ENCODE results near the gene CALCR. TPM values are rescaled to one million over a fixed set of nuclear protein-coding genes. Genes with fewer than 3 reads are reported as not detected.

The CALCR gene
- total RNA-seq, 1 experiment from 2014 or later = not detected

- H3K27ac Mint-ChIP-seq (ENCODE audit: unreplicated experiment) = no peak overlapping the region
- TF ChIP-seq CTCF (IDR thresholded peaks at IDR 0.05; ENCODE audit: unreplicated experiment) = no peak
- no peaks in the 10 kb centered on the region for H3K9me3 Mint-ChIP-seq (ENCODE audit: low read depth, unreplicated experiment)
- CTCF ChIA-PET = interaction anchor here (1.1 kb wide), 1 partner anchor 99 kb away, joined by 3 read pairs; no protein-coding TSS in a partner anchor
- intact Hi-C loops (cut with micrococcal nuclease; ENCODE audit: unreplicated experiment) = loop anchor here (5.0 to 10.0 kb wide), 2 partner anchors 604 to 656 kb away; no protein-coding TSS in a partner anchor
- BruUV-seq (replicated peaks) = no TSS peak
- peaks cover 7% of the 10 kb centered on the region for H3K4me1 Mint-ChIP-seq (ENCODE audit: low read depth, unreplicated experiment)
- no peak overlapping the region for H3K4me3 Mint-ChIP-seq (ENCODE audit: low read depth, unreplicated experiment)
- no peak for DNase-seq
- H3K27me3 Mint-ChIP-seq (ENCODE audit: unreplicated experiment) = no peaks in the 10 kb centered on the region
- H3K36me3 Mint-ChIP-seq (ENCODE audit: insufficient read depth, unreplicated experiment) = peaks cover 5% of the 10 kb centered on the region
Measured at GRCh38 chr7:93620864-93621263, 46.3 kb upstream of the CALCR start.

GRCh38 chr7:93620057-93620456, 45.5 kb upstream of the CALCR start:
- no peak overlapping the region for H3K27ac Mint-ChIP-seq (ENCODE audit: unreplicated experiment)
- BruUV-seq (replicated peaks) = no TSS peak

GRCh38 chr7:93601363-93601762, 26.8 kb upstream of the CALCR start:
- intact Hi-C loops (cut with micrococcal nuclease; ENCODE audit: unreplicated experiment) = no loop called here
- DNase-seq = no peak
- no TSS peak for BruUV-seq (replicated peaks)
- H3K4me3 Mint-ChIP-seq (ENCODE audit: low read depth, unreplicated experiment) = no peak overlapping the region
- CTCF ChIA-PET = interaction anchor here (1.3 kb wide), 1 partner anchor 158 kb away, joined by 4 read pairs; no protein-coding TSS in a partner anchor
- no peak overlapping the region for H3K27ac Mint-ChIP-seq (ENCODE audit: unreplicated experiment)
- H3K27me3 Mint-ChIP-seq (ENCODE audit: unreplicated experiment) = peaks cover 33% of the 10 kb centered on the region
- no peaks in the 10 kb centered on the region for H3K9me3 Mint-ChIP-seq (ENCODE audit: low read depth, unreplicated experiment)
- H3K4me1 Mint-ChIP-seq (ENCODE audit: low read depth, unreplicated experiment) = no peaks in the 10 kb centered on the region
- no peak for TF ChIP-seq CTCF (IDR thresholded peaks at IDR 0.05; ENCODE audit: unreplicated experiment)
- H3K36me3 Mint-ChIP-seq (ENCODE audit: insufficient read depth, unreplicated experiment) = no peaks in the 10 kb centered on the region

More at GRCh38 chr7:93620057-93620456, 45.5 kb upstream of the CALCR start:
- Mint-ChIP-seq H3K27me3 (ENCODE audit: unreplicated experiment) (no peaks in the 10 kb centered on the region), H3K4me1 (ENCODE audit: low read depth, unreplicated experiment) (peaks cover 7% of the 10 kb centered on the region), H3K9me3 (ENCODE audit: low read depth, unreplicated experiment) (no peaks in the 10 kb centered on the region), H3K36me3 (ENCODE audit: insufficient read depth, unreplicated experiment) (peaks cover 5% of the 10 kb centered on the region), H3K4me3 (ENCODE audit: low read depth, unreplicated experiment) (no peak overlapping the region)
- TF ChIP-seq CTCF (IDR thresholded peaks at IDR 0.05; ENCODE audit: unreplicated experiment) = no peak
- CTCF ChIA-PET = no interaction called here
- intact Hi-C loops (cut with micrococcal nuclease; ENCODE audit: unreplicated experiment) = loop anchor here (5.0 to 10.0 kb wide), 2 partner anchors 605 to 657 kb away; no protein-coding TSS in a partner anchor
- no peak for DNase-seq

GRCh38 chr7:93594250-93594649, 19.7 kb upstream of the CALCR start:
- H3K27ac Mint-ChIP-seq (ENCODE audit: unreplicated experiment) = no peak overlapping the region
- CTCF ChIA-PET = no interaction called here
- H3K27me3 Mint-ChIP-seq (ENCODE audit: unreplicated experiment) = peaks cover 9% of the 10 kb centered on the region
- intact Hi-C loops (cut with micrococcal nuclease; ENCODE audit: unreplicated experiment) = no loop called here
- no peaks in the 10 kb centered on the region for H3K4me1 Mint-ChIP-seq (ENCODE audit: low read depth, unreplicated experiment)
- no peak overlapping the region for H3K4me3 Mint-ChIP-seq (ENCODE audit: low read depth, unreplicated experiment)
- H3K9me3 Mint-ChIP-seq (ENCODE audit: low read depth, unreplicated experiment) = no peaks in the 10 kb centered on the region
- BruUV-seq (replicated peaks) = no TSS peak
- no peaks in the 10 kb centered on the region for H3K36me3 Mint-ChIP-seq (ENCODE audit: insufficient read depth, unreplicated experiment)
- no peak for DNase-seq
- no peak for TF ChIP-seq CTCF (IDR thresholded peaks at IDR 0.05; ENCODE audit: unreplicated experiment)

All from Calu3 (cell line).